Upper lobe of left lung (tissue), 4 donors: ENCODE data around the gene BTG1.

ENCODE experiments used
- EP300 ChIP-seq, 4 donors: sonication (generic); formaldehyde crosslinking; IDR thresholded peaks; one replicate each; pipeline ENCODE4 v1.5.1; 2017; ENCODE audit warnings: antibody characterized with exemption in 4 of 4, control low read depth in 2 of 4
- POLR2A ChIP-seq, 4 donors: fragments of 450-650 bp; IDR thresholded peaks; one replicate each; pipeline ENCODE4 v1.5.1; 2016 to 2017; ENCODE audit warnings: antibody characterized with exemption in 4 of 4, mild to moderate bottlenecking in 2 of 4
- POLR2AphosphoS5 ChIP-seq, 2 donors: sonication (generic); formaldehyde crosslinking; IDR thresholded peaks; one replicate each; pipeline ENCODE4 v1.5.1; 2017; ENCODE audit warnings: antibody characterized with exemption in 2 of 2
- TF ChIP-seq, protein P1 (sequence below), 6 experiments: fragments of 450-650 bp in 4 of 6; fragments of 200-600 bp in 2 of 6; sonication (generic) in 2 of 6; IDR thresholded peaks; one replicate each; pipeline ENCODE4 v1.5.1; 2016 to 2019; ENCODE audit warnings: antibody characterized with exemption in 6 of 6

GRCh38 chr12:92107621-92108131 is 38.0 kb downstream of the BTG1 start:
- TF ChIP-seq, protein P1, sequence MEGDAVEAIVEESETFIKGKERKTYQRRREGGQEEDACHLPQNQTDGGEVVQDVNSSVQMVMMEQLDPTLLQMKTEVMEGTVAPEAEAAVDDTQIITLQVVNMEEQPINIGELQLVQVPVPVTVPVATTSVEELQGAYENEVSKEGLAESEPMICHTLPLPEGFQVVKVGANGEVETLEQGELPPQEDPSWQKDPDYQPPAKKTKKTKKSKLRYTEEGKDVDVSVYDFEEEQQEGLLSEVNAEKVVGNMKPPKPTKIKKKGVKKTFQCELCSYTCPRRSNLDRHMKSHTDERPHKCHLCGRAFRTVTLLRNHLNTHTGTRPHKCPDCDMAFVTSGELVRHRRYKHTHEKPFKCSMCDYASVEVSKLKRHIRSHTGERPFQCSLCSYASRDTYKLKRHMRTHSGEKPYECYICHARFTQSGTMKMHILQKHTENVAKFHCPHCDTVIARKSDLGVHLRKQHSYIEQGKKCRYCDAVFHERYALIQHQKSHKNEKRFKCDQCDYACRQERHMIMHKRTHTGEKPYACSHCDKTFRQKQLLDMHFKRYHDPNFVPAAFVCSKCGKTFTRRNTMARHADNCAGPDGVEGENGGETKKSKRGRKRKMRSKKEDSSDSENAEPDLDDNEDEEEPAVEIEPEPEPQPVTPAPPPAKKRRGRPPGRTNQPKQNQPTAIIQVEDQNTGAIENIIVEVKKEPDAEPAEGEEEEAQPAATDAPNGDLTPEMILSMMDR (IDR thresholded peaks at IDR 0.05) = no peak
- TF ChIP-seq POLR2A (IDR thresholded peaks at IDR 0.05) (no peak), POLR2AphosphoS5 (IDR thresholded peaks at IDR 0.05) (no peak), EP300 (IDR thresholded peaks at IDR 0.05) (no peak)
